Measurements from ENCODE around the gene DNASE1.

The DNASE1 gene

DNA sequence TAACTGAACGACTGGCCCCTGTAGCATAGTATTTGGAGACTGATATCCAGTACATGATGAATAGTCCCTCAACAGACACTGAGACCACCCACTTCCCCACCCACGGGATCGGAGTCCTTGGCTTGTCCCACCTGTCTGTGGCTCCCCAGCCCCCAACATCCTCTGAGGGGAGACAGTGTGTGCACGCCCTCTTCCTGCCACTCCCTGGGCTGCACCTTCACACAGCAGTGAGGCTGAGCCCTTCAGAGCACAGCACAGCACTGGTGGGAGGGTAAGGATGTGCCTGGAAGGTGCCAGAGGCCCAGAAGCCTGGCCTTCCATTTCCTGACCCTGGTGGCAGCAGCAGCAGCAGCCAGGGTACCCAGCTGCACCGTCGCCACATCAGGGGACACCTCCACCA is 11.0 kb downstream of the DNASE1 start:
- DNase-seq, result no peak

DNA sequence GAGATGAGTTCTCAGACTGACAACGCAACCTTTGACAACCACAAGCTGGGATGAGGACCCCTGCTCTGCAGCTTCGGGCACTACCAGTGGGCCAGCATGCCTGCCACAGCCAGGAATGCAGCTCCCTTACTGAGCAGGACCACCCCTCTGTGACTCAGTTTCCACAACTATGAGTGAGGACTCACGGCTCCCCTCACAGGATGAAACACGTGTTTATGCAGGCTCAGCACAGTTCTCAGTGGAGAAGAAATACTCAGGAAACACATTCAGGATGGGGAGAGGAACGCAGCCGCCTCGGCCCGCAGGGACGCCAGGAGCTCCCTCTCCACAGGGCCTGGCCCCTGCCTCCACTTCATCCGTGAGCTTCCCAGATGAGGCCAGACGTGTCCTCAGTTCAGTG is 14.1 kb downstream of the DNASE1 start:
- DNase-seq, result no peak

DNA sequence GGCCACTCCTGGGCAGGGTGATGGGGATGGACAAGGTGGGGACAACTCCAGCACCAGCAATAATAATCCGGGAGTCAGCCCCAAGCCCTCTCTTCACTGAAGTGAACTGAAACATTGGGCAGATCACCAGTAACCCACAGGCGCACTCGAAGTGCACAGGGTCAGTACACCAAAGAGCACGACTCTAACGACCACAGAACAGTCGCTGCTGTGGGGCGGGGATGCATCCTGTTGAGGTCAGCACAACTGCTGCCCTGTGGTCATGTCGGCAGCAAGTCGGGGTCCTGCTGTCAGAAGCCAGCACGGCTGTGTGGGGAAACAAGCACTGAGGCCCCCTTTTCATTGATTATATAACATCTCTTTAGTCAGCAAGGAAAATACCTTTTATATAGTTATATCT is 14.6 kb downstream of the DNASE1 start:
- DNase-seq, result no peak

DNA sequence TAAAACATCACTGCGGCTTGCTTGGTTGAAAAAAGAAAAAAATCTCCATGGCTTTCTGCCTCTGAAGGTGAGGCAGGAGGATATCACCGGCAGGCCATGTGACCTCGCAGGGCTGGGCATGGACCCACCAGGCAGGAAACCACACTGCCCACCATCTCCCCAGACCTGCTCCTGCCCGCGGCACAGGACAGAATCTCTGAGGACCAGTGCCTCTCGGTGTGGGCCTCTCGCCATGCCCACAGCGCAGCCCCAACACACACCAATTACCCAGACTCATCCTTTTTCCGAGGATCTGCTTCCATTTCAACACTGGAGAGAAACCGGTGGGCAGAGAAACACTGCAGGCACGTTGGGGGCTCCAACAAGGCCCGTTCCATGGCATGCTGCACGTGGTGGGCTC is 16.2 kb downstream of the DNASE1 start:
- DNase-seq, result no peak

DNA sequence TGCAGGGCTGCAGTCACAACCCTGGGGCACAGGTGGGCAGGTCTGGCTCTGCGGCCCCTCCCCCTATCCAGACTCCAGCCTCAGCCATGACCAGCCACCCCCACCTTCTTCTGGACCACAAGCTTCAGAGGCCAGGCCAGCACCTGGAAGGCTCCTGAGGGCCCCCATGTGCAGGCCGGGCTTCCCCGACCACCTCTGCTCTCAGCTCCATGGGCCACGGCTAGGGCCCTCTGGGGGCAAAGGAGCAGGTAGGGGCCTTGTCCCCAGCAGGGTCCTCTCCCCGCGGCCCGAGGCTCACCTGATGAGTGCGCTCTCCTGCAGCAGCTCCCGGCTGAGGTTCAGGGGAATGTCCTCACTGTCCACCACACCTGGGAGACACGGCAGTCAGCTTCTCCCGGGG is 16.9 kb downstream of the DNASE1 start:
- DNase-seq, result no peak

DNA sequence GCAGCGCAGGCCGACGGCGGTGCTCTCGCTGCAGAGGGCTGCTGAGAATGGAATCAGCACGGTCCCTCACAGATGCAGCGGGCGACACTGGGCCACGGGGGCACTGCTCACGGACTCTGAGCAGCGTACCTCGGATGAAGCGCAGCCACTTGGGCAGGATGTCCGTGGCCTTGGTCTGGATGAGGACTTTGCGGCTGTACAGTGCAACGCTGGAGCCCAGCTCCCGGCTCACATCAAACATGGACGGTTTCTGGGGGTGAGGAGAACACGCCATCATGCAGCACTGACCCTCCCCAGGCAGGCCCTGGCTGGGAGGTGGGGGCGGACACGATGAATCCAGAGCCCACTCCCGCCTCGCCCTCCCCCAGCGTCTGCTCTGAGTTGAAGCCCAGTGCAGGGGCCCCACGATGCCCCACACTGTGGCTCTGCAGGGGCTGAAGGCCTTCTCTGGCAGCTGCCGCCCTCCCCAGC is 18.1 kb downstream of the DNASE1 start:
- DNase-seq, result no peak

DNA sequence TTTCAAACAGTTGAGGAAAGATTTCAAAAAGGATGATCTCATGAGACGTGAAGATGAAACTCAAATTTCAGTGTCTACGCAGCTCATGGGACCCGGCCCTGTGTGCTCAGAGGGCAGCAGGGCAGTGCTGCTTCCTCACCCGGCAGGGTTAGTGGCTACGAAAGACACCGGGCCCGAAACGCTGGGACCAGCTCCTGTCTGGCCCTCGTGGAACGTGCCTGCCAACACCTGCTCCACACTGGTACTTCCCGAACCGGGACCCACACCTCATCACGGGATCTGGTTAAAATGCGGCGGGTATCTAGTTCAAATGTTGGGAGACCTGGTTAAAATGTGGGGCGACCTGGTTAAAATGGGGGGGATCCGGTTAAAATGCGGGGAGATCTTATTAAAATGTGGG is 18.7 kb downstream of the DNASE1 start:
- no peak for DNase-seq

DNA sequence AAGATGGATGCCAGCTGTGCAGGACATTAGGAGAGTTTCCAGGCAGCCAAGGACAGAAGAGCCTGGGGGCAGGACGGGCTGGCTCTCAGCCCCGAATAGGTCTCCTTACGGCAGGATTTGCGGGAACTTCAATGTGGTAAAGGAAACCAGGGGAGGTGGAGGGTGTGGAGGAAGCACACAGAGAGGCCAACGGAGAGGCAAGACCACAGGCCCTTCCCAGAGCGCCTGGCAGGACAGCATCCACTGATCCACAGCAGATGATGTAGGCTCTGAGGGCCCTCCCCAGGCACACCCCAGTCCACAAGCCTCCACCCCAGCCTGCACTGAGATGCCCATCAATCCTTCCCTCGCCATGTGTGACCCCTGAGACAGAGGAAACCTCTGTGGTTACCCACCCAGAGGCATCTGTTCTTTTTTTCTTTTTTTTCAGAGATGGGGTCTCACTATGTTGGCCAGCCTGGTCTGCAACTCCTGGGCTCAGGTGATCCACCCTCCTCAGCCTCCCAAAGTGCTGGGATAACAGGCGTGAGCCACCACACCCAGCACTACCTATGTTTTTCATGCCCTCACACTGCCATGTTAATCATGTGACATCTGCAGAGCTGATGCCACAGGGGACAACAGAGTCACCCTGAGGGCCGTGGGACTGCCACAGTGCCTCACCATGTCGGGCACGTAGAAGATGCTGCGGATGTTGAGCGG is 19.3 kb downstream of the DNASE1 start:
- DNase-seq, result no peak

DNA sequence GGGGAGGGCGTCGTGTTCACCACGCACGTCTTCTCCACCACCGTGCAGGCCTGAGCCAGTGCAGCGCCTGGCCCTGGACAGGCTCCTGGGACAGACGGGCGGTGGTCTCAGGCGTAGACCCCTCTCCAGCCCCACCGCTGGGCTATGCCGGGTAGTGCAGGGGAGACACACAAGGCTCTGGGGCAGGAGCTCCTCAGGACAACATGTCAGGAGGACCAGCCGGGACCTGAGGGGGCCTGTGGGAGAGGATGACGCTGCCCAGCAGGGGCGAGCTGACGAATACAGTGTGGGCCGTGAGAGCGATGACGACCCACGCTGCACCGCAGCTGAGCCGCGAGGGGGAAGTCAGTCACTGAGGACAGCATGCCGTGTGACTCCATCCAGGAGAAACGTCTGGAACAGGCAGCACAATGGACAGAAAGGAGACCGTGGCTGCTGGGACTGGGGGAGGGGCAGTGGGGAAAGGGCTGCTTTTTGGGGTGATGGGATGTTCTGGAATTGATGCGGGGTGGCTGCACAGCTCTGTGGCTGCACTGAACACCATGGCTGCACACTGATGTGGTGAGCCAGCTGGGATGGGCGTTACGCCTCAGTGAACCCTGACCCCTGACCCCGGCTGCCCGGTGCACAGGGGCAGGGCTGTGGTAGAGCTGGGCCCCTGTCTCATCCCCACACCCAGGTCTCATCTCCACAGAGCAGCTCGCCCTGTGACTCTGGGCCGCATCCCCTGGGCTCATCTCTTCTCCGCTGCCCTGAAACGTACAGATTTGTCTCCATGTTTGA is 20.2 kb downstream of the DNASE1 start:
- no peak for DNase-seq

DNA sequence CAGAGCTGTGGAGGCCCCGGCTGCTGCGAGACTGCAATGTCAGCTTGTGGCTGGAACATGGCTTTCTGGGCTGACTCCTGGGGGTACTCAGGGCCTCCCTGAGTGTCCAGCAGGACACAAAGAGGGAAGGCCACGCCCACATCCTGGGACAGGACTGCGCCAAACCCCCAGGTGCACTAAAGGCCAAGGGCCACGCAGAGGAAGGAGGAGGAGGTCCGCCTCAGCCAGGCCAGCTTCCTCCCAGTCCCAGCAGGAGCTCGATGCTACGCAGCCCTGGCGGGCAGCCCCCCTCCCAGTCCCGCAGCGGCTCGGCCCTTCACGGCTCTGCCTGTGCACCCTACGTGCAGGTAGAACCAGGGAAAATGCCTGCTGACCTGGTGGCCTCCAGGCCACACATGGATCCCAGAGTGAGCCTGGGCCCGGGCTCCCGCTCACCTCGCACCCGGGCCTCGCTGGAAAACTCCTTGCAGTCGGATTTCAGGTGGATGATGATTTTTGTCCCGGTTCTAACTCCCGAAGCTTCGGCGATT is 21.2 kb downstream of the DNASE1 start:
- no peak for DNase-seq

DNA sequence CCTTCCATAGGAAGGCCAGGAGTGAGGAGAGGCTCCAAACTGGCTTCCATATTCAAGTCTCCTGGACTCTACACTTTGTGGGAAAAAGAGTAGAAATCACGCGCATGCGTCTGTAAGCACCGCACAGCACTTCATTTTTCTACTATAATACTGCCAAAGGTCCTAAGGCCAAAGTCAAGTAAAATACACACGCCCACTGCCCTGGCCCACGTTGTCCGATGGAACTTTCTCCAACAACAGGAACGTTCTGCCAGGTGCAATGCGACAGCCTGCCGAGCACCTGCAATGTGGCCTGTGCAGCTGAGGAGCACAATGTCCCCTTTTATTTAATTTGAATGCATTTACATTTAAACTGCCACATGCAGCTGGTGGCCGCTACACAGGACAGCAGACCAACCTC is 23.5 kb downstream of the DNASE1 start:
- no peak for DNase-seq

DNA sequence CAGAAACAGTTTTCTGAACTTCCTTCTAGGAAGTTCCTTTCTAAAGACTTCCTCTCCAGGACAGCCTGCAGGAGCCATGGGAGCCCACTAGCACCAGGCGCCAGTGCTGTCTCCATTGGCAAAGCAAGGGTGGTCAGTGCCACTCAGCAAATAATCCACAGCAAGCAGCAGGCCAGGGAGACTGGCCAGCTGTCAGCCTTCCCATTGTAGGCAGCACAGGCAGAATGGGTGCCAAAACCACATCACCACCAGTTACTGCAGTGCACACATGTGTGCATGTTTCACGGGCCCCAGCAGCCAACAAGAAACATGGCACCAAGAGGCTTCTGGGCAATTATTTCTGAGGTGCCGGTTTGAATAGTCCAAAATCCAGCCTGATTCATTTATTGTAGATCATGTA is 26.7 kb downstream of the DNASE1 start:
- DNase-seq, result no peak

DNA sequence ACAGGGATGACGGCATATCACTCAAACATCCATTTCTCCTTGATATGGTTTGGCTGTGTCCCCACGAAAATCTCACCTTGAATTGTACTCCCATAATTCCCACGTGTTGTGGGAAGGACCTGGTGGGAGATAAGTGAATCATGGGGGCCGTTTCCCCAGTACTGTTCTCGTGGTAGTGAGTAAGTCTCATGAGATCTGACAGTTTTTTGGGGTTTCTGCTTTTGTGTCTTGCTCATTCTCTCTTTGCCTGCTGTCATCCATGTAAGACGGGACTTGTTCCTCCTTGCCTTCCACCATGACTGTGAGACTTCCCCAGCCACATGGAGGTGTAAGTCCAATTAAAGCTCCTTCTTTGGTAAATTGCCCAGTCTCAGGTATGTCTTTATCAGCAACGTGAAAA is 32.5 kb downstream of the DNASE1 start:
- DNase-seq, result no peak

DNA sequence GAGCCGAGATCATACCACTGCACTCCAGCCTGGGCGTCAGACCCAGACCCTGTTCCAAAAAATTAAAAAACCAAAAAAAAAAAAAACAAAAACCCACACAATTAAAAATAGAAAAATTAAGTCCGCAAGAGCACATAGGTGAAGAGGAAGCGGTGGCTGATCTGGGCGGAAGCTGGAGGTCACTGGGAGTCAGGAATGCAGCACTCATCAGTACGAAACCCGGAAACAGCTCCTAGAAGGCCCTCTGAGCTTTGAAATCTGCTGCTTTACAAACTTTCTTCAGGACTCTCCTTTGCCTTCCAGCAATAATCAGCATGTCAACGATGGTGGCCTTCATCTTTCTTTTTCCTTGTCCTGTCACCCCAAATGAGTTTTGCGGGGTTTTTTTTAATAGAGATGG is 33.3 kb downstream of the DNASE1 start:
- DNase-seq, result no peak

DNA sequence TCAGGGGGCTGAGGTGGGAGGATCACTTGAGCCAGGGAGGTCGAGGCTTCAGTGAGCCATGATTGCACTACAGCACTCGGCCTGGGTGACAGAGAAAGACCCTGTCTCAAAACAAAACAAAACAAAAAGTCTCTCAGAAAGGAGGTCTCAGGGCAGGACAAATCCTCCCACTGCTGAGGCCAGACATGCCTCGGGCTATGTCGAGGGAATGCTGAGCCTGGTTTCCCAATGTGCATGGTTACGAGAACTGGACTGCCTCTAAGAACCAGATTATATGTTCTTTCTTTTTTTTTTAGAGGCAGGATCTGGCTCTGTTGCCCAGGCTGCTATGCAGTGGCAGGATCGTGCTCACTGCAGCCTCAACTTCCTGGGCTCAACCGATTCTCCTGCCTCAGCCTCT is 35.2 kb downstream of the DNASE1 start:
- no peak for DNase-seq

DNA sequence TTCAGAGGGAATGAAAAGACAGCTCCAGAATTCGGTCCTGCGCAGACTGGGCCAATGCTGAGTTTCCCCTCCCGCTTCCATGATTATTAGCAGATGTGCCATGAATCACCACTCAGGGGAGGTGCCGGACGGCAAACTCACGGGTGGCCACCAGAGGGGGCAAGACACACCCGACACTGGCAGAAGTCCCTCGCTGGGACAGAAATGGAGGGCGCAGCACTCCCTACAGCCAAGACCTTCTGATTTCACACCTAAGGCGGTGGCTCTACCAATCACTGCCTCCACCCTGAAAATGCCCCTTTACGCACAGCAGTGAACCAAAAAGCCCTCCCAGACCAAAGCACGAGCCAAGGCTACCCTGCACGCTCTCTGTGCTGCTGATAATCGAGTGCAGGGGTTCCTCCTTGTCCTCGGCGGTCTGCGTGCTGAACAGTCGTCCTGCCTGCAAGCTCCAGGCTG is 36.0 kb downstream of the DNASE1 start:
- DNase-seq, result peak; percentile 74 to 80

DNA sequence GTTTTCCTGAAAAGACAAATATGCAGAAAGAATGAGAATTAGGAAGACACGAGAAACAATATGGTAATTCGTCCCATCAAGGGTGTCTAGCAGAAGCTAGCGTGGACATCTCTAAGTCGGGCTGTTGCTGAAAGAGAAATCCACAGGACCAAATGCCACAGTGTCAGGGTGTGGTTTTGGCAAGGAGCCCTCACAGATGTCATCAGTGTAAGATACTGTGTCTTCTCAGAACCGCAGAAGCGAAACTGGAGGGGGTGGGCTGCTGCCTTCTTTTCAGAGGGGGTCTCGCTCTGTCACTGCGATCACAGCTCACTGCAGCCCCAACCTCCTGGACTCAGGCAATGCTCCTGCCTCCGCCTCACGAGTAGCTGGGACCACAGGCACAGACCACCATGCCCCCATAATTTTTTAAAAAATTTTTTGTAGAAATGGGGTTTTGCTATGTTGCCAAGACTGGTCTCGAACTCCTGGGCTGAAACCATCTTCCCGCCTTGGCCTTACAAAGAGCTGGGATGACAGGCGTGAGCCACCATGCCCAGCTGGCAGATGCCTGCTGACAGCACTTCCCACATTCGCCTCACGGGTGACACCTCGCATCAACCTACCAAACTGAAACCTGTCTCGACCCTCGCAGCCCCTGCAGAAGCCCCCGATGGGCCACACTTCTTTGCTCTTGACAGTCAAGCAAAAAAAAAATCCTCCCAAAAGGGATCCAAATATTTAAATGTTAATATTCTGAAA is 36.7 kb downstream of the DNASE1 start:
- no peak for DNase-seq

DNA sequence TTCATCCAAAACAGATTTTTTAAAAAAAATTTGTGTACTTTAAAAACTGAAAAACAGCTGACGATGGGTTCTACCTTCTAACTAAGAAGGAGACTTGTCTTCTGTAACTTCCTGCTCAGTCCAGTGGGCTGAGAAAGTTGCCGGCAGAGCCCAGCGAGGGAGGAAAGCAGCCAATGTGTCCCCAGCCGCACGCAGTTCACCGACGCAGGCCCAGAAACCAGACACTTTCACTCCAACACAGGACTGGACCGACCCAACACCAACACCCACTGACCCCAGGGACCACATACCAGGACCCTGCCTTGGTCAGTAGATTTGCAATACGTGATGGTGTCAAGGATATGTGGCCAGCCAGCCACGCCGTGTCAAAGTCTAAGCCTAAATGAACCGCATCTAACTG is 37.3 kb downstream of the DNASE1 start:
- no peak for DNase-seq

DNA sequence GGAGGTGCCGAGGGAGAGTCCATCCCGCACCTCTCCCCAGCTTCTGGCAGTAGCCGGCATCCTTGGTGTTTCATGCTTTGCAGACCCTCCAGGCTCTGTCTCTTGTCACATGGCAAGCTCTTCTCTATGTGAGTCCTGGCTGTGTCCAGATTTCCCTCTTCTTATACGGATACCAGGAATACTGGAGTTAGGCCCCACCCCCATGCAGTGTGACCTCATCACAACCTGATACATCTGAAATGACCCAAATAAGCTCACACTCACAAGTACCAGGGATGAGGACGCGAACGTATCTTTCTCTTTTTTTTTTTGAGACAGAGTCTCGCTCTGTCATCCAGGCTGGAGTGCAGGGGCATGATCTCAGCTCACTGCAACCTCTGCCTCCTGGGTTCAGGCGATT is 39.6 kb downstream of the DNASE1 start:
- DNase-seq, result no peak

DNA sequence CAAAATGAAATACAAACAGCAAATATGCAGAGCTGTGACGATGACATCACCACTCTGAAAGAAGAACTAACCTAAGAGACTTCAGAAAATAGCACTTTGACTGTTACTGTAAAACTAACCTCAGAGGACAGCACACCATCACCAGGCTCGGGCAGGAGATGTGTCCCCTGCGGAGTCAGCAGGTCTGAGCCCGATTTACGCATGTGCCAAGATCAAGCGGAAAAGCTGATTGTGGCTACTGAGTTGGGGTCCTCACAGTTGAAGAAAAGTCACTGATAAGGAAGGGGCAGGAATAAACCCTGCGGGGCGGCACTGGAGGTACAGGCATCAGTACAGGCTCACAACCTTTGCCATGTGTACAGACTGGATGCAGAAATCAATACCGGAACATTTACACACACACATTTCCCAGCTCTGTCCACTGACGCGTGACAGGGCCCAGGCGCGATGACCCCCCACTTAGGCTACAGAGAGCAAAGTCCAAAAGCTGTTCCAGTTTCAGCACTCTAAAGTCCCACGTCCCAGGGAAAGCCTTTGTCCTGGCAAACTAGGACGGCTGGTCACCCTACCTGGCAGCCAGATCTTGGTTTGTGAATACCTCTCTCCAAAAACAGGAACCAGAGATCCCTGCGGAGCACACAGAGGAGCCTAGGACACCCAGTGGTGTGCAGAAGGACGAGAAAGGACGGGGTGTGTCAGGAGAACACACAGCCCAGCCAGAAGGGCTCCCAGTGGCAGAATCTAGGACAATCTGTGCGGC is 41.3 kb downstream of the DNASE1 start:
- DNase-seq, result no peak

DNA sequence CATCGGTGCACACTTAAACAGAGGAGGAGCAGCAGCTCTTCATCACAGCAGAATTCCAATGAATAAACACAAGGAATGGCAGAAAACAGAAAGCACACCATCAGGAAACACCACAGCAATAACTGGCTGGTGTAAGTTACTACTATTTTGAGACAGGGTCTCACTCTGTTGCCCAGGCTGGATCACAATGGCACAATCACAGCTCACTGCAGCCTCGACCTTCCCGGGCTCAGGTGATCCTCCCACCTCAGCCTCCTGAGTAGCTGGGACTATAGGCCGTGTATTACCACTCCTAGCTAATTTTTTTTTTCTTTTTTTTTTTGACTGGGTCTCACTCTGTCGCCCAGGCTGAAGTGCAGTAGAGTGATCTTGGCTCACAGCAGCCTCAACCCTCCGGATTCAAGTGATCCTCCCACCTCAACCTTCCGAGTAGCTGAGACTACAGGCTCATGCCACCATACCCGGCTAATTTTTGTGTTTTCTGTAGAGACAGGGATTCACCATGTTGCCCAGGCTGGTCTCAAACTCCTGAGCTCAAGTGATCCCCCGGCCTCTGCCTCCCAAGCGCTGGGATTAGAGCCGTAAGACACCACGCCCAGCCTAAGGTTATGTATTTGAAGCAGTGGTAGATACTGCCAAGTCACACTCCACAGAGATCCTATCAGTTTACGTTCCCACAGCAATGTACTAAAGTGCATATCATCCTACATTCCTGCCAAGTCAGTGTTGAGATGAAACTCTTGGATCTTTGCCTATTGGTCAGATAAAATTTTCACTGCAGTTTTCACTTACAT is 42.1 kb downstream of the DNASE1 start:
- DNase-seq, result no peak

DNA sequence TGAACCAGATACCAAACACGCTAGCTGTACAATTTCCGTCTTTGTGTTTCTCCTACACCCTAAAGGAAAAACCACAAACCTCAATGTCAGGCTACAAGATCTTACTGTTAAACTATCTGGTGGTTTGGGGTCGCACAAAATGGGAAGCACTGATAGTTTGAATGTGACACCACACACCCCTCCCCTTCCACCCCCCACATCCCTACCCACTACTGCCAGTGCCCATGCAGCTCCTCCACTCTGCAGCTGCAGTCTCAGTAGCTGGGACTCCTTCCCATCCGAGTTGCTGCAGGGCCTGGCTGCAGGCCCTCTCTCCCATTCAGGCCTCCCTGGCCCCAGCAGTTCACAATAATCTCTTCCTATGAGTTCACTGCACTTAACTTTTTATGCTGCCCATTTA is 44.5 kb downstream of the DNASE1 start:
- DNase-seq, result no peak

Measured in stimulated activated CD4-positive, alpha-beta T cell treated with anti-CD3 and anti-CD28 coated beads, Interleukin-2, amount 100 ng/mL, for 48 hours (primary cell).